Endothelial cell (in vitro differentiated cells): ENCODE data around the gene SLC17A2. TPM values are rescaled to one million over a fixed set of nuclear protein-coding genes. Genes with fewer than 3 reads are reported as not detected.

Source experiments
- DNase-seq: peaks from one replicate; pipeline ENCODE4 v3.0.0; 2021; ENCODE audit warnings: low spot score
- H3K27ac Mint-ChIP-seq: one replicate; pipeline ENCODE4 v1.8.0; 2021; ENCODE audit warnings: mixed read lengths, inconsistent platforms; ENCODE audit not compliant: unreplicated experiment
- H3K27me3 Mint-ChIP-seq: one replicate; pipeline ENCODE4 v1.8.0; 2021; ENCODE audit warnings: mild to moderate bottlenecking, moderate library complexity, mixed read lengths, inconsistent platforms; ENCODE audit not compliant: unreplicated experiment
- H3K36me3 Mint-ChIP-seq: one replicate; pipeline ENCODE4 v1.8.0; 2021; ENCODE audit warnings: mild to moderate bottlenecking, low read depth, mixed read lengths, inconsistent platforms; ENCODE audit not compliant: unreplicated experiment
- H3K4me1 Mint-ChIP-seq: one replicate; pipeline ENCODE4 v1.8.0; 2021; ENCODE audit warnings: mild to moderate bottlenecking, mixed read lengths, inconsistent platforms; ENCODE audit not compliant: unreplicated experiment
- H3K4me3 Mint-ChIP-seq: one replicate; pipeline ENCODE4 v1.8.0; 2021; ENCODE audit warnings: mild to moderate bottlenecking, mixed read lengths, inconsistent platforms; ENCODE audit not compliant: unreplicated experiment
- H3K9me3 Mint-ChIP-seq: one replicate; pipeline ENCODE4 v1.8.0; 2021; ENCODE audit warnings: mixed read lengths, inconsistent platforms; ENCODE audit not compliant: unreplicated experiment
- total RNA-seq: library from RNA; stranded (reverse); fragmentation: NEBNext Ultra II Directional; extraction: Animal tissue kit (Norgen Biotek cat#: 25700); gene quantifications from one replicate; pipeline ENCODE4 v1.2.1, GENCODE V29; 2021; ENCODE audit not compliant: unreplicated experiment
- TF ChIP-seq, protein P1 (sequence below): fragments of 200-600 bp; sonication (generic); IDR thresholded peaks from one replicate; pipeline ENCODE4 v1.5.0; 2021; ENCODE audit warnings: antibody characterized with exemption; ENCODE audit not compliant: unreplicated experiment

The SLC17A2 gene
- total RNA-seq, 1 donor from 2014 or later, result not detected

DNA sequence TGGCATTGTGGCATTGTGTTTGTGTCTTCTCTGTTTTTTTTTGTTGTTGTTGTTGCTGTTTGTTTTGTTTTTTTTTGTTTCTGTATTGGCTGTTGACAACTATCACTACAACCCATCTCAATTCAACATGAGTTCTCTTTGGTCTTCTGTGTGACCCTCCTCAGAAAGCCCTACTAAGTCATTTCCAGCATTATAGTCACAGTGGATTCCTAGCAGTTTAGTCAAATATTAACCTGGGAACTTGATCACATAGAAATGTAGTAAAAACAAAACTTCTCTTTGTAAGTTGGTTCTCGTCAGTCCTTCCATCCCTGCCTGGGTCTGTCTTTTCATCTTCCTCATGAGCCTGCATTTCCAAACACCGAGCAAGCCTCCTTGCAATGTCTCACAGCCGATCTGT lies 16.8 kb downstream of the SLC17A2 start:
- H3K4me1 Mint-ChIP-seq, result no peaks in the 10 kb centered on the region
- H3K9me3 Mint-ChIP-seq, result no peaks in the 10 kb centered on the region
- TF ChIP-seq, protein P1, sequence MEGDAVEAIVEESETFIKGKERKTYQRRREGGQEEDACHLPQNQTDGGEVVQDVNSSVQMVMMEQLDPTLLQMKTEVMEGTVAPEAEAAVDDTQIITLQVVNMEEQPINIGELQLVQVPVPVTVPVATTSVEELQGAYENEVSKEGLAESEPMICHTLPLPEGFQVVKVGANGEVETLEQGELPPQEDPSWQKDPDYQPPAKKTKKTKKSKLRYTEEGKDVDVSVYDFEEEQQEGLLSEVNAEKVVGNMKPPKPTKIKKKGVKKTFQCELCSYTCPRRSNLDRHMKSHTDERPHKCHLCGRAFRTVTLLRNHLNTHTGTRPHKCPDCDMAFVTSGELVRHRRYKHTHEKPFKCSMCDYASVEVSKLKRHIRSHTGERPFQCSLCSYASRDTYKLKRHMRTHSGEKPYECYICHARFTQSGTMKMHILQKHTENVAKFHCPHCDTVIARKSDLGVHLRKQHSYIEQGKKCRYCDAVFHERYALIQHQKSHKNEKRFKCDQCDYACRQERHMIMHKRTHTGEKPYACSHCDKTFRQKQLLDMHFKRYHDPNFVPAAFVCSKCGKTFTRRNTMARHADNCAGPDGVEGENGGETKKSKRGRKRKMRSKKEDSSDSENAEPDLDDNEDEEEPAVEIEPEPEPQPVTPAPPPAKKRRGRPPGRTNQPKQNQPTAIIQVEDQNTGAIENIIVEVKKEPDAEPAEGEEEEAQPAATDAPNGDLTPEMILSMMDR, result no peak
- H3K36me3 Mint-ChIP-seq, result no peaks in the 10 kb centered on the region
- no peak for DNase-seq
- no peak overlapping the region for H3K27ac Mint-ChIP-seq
- H3K27me3 Mint-ChIP-seq, result no peaks in the 10 kb centered on the region
- no peak overlapping the region for H3K4me3 Mint-ChIP-seq

DNA sequence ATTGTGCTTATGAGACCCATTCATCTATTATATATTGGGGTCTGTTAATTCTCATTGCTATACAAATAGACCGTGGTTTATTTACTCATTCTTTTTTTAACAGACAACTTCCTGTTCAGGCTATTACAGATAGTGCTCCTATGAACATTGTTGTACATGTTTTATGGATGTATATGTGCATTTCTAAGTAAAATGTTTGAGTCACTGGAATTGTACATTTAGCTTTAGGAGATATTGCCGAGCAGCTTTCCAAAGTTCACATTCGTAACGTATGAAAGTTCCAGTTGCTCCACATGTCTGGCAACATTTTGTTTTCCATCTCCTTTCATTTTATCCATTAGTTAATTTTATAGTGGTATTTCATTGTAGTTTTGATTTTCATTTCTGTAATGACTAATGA lies 19.1 kb downstream of the SLC17A2 start:
- H3K4me3 Mint-ChIP-seq, result no peak overlapping the region
- H3K27ac Mint-ChIP-seq, result no peak overlapping the region
- TF ChIP-seq, protein P1, result no peak
- DNase-seq, result no peak
- H3K27me3 Mint-ChIP-seq, result no peaks in the 10 kb centered on the region
- H3K36me3 Mint-ChIP-seq, result no peaks in the 10 kb centered on the region
- no peaks in the 10 kb centered on the region for H3K4me1 Mint-ChIP-seq
- no peaks in the 10 kb centered on the region for H3K9me3 Mint-ChIP-seq

DNA sequence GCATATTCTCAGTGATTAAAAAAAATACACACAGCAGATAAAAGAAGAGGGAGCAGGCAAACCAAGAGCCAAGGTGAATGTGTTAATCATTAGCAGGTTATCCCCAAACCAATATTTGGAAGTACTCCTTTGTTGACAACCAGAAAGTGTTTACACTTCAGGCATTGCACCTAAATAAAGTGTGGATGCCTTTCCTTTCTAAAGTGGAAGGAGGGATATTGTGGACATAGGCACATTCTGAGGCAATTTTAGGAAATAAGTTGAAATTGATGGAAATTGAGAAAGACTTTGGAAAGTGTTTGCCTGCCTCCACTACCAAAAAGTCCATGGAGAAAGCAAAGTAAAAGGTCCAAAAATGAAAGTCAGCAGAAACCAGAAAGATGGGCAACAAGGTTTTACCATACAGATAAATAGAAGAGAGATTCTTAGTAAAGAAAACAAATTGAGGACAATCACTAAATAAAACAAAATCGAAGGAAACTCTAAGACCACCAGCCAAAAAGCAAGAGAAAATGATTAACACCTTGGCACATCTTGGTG lies 22.9 kb downstream of the SLC17A2 start:
- Mint-ChIP-seq H3K36me3 (no peaks in the 10 kb centered on the region), H3K4me3 (no peak overlapping the region), H3K27me3 (no peaks in the 10 kb centered on the region), H3K9me3 (no peaks in the 10 kb centered on the region), H3K4me1 (no peaks in the 10 kb centered on the region), H3K27ac (no peak overlapping the region)
- TF ChIP-seq, protein P1, result no peak
- DNase-seq, result no peak

DNA sequence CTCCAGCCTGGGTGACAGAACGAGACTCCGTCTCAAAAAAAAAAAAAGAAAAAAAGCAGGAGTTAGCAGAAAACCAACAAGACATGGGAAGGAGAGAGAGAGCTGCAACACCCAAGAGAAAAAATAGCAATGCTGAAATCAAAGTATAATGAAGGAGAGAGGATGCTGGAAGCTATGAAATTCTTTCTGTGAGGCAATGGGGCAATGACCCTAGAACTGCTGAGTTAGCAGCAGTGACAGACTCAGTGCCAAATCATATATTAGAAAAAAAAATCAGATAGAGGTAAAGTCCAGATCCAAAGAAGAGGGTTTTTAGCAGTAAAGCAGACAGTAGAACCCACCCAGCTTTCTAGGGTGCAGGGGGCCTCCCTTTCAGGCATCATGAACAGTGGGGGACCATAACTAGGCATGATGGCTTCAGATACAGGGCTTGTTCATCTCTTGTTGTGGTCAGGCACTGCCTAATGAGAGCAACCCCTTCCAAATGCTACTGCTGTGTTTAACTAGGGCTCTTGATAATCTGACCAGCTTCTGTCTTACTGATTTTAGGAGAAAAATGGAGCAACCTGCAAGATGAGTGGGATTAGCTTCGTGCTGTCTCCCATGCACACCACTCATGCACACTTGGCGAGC lies 26.9 kb downstream of the SLC17A2 start:
- no peaks in the 10 kb centered on the region for H3K36me3 Mint-ChIP-seq
- TF ChIP-seq, protein P1, result no peak
- no peak overlapping the region for H3K27ac Mint-ChIP-seq
- H3K9me3 Mint-ChIP-seq, result no peaks in the 10 kb centered on the region
- no peak for DNase-seq
- H3K4me3 Mint-ChIP-seq, result no peak overlapping the region
- H3K27me3 Mint-ChIP-seq, result no peaks in the 10 kb centered on the region
- H3K4me1 Mint-ChIP-seq, result no peaks in the 10 kb centered on the region

DNA sequence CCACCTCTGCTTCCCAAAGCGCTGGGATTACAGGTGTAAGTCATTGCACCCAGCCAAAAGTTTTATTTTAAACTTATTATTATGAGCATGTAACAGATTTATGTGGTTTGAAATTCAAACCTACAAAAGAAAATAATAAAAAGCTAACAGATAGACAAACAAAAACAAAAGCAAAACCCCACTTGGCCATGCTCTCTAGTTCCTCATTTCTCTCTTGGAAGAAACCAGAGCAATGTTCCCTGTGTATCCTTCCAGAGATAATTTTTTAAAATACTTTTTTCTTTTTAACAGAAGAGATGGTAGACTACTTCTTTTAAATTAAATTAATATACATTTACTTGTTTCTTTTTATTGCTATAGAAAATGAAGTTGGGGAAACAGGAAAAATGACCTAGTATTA lies 28.4 kb downstream of the SLC17A2 start:
- DNase-seq, result no peak
- no peak overlapping the region for H3K27ac Mint-ChIP-seq
- H3K4me3 Mint-ChIP-seq, result no peak overlapping the region
- TF ChIP-seq, protein P1, result no peak
- H3K27me3 Mint-ChIP-seq, result no peaks in the 10 kb centered on the region
- H3K4me1 Mint-ChIP-seq, result no peaks in the 10 kb centered on the region
- no peaks in the 10 kb centered on the region for H3K36me3 Mint-ChIP-seq
- H3K9me3 Mint-ChIP-seq, result no peaks in the 10 kb centered on the region
